Endothelial cell of umbilical vein (primary cell): ENCODE data around the gene UBE2E2.

Experiments
- EZH2 ChIP-seq: IDR thresholded peaks from 2 replicates; pipeline ENCODE4 v1.6.1; 2012; ENCODE audit warnings: borderline replicate concordance, low read depth, mild to moderate bottlenecking, moderate library complexity, low read length, inconsistent platforms; ENCODE audit not compliant: severe bottlenecking
- MAX ChIP-seq: IDR thresholded peaks from 2 replicates; pipeline ENCODE4 v1.6.1; 2011; ENCODE audit not compliant: insufficient read depth, insufficient read length
- POLR2A ChIP-seq: IDR thresholded peaks from 2 replicates; pipeline ENCODE4 v1.6.1; 2012; ENCODE audit warnings: low read depth, mild to moderate bottlenecking, control low read depth, low read length
- POLR2AphosphoS5 ChIP-seq: IDR thresholded peaks from 2 replicates; pipeline ENCODE4 v1.6.1; 2012; ENCODE audit warnings: low read depth, mild to moderate bottlenecking, control low read depth, low read length, moderate library complexity; ENCODE audit not compliant: insufficient read depth
- TF ChIP-seq, protein P1 (sequence below), 2 donors: IDR thresholded peaks; 1 replicate in 1 of 2; 2 replicates in 1 of 2; pipeline ENCODE4 v1.5.1; 2011; ENCODE audit warnings: low read length in 2 of 2, mild to moderate bottlenecking in 2 of 2, moderate library complexity in 2 of 2, control low read depth in 1 of 2, inconsistent platforms in 1 of 2, low read depth in 1 of 2; ENCODE audit not compliant: insufficient read depth in 1 of 2; ENCODE audit errors: extremely low read depth in 1 of 2

DNA sequence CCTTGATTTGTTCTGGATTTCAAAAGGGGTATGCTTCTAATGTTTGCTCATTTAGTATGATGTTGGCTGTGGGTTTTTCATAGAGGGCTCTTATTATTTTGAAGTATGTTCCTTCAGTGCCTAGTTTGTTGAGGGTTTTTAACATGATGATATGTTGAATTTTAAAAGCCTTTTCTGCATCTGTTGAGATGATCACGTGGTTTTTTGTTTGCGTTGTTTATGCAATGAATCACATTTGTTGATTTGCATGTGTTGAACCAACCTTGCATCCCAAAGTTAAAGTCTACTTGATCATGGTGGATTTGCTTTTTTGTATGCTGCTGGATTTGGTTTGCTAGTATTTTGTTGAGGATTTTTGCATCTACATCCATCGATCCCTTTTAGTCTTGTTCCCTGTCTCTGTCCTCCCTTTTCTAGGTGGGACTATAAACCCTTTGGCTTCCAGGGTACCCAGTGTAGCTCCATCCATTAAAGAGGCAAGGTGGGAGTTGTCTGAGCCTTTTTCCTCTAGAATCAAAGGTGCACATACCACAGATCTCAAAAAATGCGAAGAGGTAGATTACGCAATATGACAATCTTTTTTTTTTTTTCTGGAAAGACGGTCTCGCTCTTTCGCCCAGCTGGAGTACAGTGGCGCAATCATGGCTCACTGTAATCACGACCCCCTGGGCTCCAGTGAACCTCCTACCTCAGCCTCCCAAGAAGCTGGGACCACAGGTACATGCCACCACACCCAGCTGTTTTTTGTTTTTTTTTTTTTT lies 381.0 kb downstream of the UBE2E2 start:
- TF ChIP-seq, protein P1, sequence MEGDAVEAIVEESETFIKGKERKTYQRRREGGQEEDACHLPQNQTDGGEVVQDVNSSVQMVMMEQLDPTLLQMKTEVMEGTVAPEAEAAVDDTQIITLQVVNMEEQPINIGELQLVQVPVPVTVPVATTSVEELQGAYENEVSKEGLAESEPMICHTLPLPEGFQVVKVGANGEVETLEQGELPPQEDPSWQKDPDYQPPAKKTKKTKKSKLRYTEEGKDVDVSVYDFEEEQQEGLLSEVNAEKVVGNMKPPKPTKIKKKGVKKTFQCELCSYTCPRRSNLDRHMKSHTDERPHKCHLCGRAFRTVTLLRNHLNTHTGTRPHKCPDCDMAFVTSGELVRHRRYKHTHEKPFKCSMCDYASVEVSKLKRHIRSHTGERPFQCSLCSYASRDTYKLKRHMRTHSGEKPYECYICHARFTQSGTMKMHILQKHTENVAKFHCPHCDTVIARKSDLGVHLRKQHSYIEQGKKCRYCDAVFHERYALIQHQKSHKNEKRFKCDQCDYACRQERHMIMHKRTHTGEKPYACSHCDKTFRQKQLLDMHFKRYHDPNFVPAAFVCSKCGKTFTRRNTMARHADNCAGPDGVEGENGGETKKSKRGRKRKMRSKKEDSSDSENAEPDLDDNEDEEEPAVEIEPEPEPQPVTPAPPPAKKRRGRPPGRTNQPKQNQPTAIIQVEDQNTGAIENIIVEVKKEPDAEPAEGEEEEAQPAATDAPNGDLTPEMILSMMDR (IDR thresholded peaks at IDR 0.05; ENCODE audit: extremely low read depth in 1 of 2, insufficient read depth in 1 of 2, low read depth in 1 of 2, low read length in 2 of 2): no peak
- TF ChIP-seq POLR2AphosphoS5: no peak
- TF ChIP-seq EZH2: no peak
- TF ChIP-seq POLR2A: no peak
- no peak for TF ChIP-seq MAX
